ENCODE results near the gene CSAD.
A peak's percentile ranks its signal among the peaks of the same experiment; 100 is the strongest.
"Not testable (repeated sequence)": the region's sequence is repeated elsewhere in the genome, so short reads cannot be mapped to it uniquely, and the experiment has no call there.

Gene CSAD

GRCh38 chr12:53169644-53170043 lies 11.1 kb downstream of the CSAD start:
- Mint-ChIP-seq H3K27ac (no peak overlapping the region), H3K4me3 (no peak overlapping the region), H3K9me3 (ENCODE audit: low read depth) (no peaks in the 10 kb centered on the region), H3K27me3 (no peaks in the 10 kb centered on the region), H3K36me3 (peaks cover 2% of the 10 kb centered on the region), H3K4me1 (ENCODE audit: low read depth) (no peaks in the 10 kb centered on the region)

- Mint-ChIP-seq H3K9me3 (ENCODE audit: low read depth) (no peaks in the 10 kb centered on the region), H3K27ac (no peak overlapping the region), H3K36me3 (peaks cover 3% of the 10 kb centered on the region), H3K4me3 (no peak overlapping the region), H3K27me3 (no peaks in the 10 kb centered on the region), H3K4me1 (ENCODE audit: low read depth) (no peaks in the 10 kb centered on the region)
These were observed 13.9 kb downstream of the CSAD start for GRCh38 chr12:53166837-53167236.

- not testable (repeated sequence) for H3K27me3 Mint-ChIP-seq; H3K4me3 Mint-ChIP-seq; H3K27ac Mint-ChIP-seq; H3K4me1 Mint-ChIP-seq (ENCODE audit: low read depth); H3K9me3 Mint-ChIP-seq (ENCODE audit: low read depth); H3K36me3 Mint-ChIP-seq
These were observed 17.7 kb downstream of the CSAD start for GRCh38 chr12:53163008-53163407.

- Mint-ChIP-seq H3K27me3 (no peaks in the 10 kb centered on the region), H3K27ac (no peak overlapping the region), H3K9me3 (ENCODE audit: low read depth) (no peaks in the 10 kb centered on the region), H3K4me3 (no peak overlapping the region), H3K36me3 (peaks cover 3% of the 10 kb centered on the region), H3K4me1 (ENCODE audit: low read depth) (peaks cover 6% of the 10 kb centered on the region)
These were observed 19.4 kb downstream of the CSAD start for GRCh38 chr12:53161119-53161911.

GRCh38 chr12:53160673-53161072 lies 20.1 kb downstream of the CSAD start:
- Mint-ChIP-seq H3K36me3 (peaks cover 3% of the 10 kb centered on the region), H3K4me3 (no peak overlapping the region), H3K27me3 (no peaks in the 10 kb centered on the region), H3K4me1 (ENCODE audit: low read depth) (peaks cover 6% of the 10 kb centered on the region), H3K27ac (no peak overlapping the region), H3K9me3 (ENCODE audit: low read depth) (no peaks in the 10 kb centered on the region)

GRCh38 chr12:53160000-53160399 lies 20.7 kb downstream of the CSAD start:
- no peak overlapping the region for H3K27ac Mint-ChIP-seq
- peaks cover 3% of the 10 kb centered on the region for H3K36me3 Mint-ChIP-seq

GRCh38 chr12:53159195-53159839 lies 21.4 kb downstream of the CSAD start:
- no peaks in the 10 kb centered on the region for H3K9me3 Mint-ChIP-seq (ENCODE audit: low read depth)
- H3K27ac Mint-ChIP-seq: peak overlapping the region; percentile 13
- H3K36me3 Mint-ChIP-seq: peaks cover 3% of the 10 kb centered on the region
- peaks cover 6% of the 10 kb centered on the region for H3K4me1 Mint-ChIP-seq (ENCODE audit: low read depth)
- H3K4me3 Mint-ChIP-seq: no peak overlapping the region
- H3K27me3 Mint-ChIP-seq: no peaks in the 10 kb centered on the region

More at GRCh38 chr12:53160000-53160399, 20.7 kb downstream of the CSAD start:
- Mint-ChIP-seq H3K9me3 (ENCODE audit: low read depth) (no peaks in the 10 kb centered on the region), H3K4me1 (ENCODE audit: low read depth) (peaks cover 6% of the 10 kb centered on the region), H3K27me3 (no peaks in the 10 kb centered on the region), H3K4me3 (no peak overlapping the region)

GRCh38 chr12:53152390-53152789 lies 28.3 kb downstream of the CSAD start:
- H3K4me3 Mint-ChIP-seq: no peak overlapping the region

GRCh38 chr12:53151039-53151438 lies 29.7 kb downstream of the CSAD start:
- Mint-ChIP-seq H3K36me3 (no peaks in the 10 kb centered on the region), H3K4me1 (ENCODE audit: low read depth) (no peaks in the 10 kb centered on the region), H3K27me3 (no peaks in the 10 kb centered on the region), H3K9me3 (ENCODE audit: low read depth) (no peaks in the 10 kb centered on the region), H3K27ac (no peak overlapping the region), H3K4me3 (no peak overlapping the region)

More at GRCh38 chr12:53152390-53152789, 28.3 kb downstream of the CSAD start:
- H3K27ac Mint-ChIP-seq: no peak overlapping the region
- H3K27me3 Mint-ChIP-seq: no peaks in the 10 kb centered on the region
- H3K4me1 Mint-ChIP-seq (ENCODE audit: low read depth): no peaks in the 10 kb centered on the region
- no peaks in the 10 kb centered on the region for H3K36me3 Mint-ChIP-seq
- H3K9me3 Mint-ChIP-seq (ENCODE audit: low read depth): no peaks in the 10 kb centered on the region

- Mint-ChIP-seq H3K4me3 (no peak overlapping the region), H3K27ac (no peak overlapping the region), H3K27me3 (no peaks in the 10 kb centered on the region), H3K36me3 (no peaks in the 10 kb centered on the region), H3K9me3 (ENCODE audit: low read depth) (no peaks in the 10 kb centered on the region), H3K4me1 (ENCODE audit: low read depth) (no peaks in the 10 kb centered on the region)
These were observed 33.1 kb downstream of the CSAD start for GRCh38 chr12:53147653-53148052.

GRCh38 chr12:53147181-53147580 lies 33.5 kb downstream of the CSAD start:
- H3K4me1 Mint-ChIP-seq (ENCODE audit: low read depth): no peaks in the 10 kb centered on the region
- no peak overlapping the region for H3K27ac Mint-ChIP-seq
- no peaks in the 10 kb centered on the region for H3K36me3 Mint-ChIP-seq
- no peaks in the 10 kb centered on the region for H3K9me3 Mint-ChIP-seq (ENCODE audit: low read depth)
- no peaks in the 10 kb centered on the region for H3K27me3 Mint-ChIP-seq
- no peak overlapping the region for H3K4me3 Mint-ChIP-seq

GRCh38 chr12:53145383-53146260 lies 35.1 kb downstream of the CSAD start:
- Mint-ChIP-seq H3K27ac (no peak overlapping the region), H3K27me3 (no peaks in the 10 kb centered on the region), H3K4me3 (no peak overlapping the region), H3K9me3 (ENCODE audit: low read depth) (no peaks in the 10 kb centered on the region), H3K36me3 (no peaks in the 10 kb centered on the region), H3K4me1 (ENCODE audit: low read depth) (no peaks in the 10 kb centered on the region)

GRCh38 chr12:53143355-53143754 lies 37.4 kb downstream of the CSAD start:
- Mint-ChIP-seq H3K36me3 (no peaks in the 10 kb centered on the region), H3K27ac (no peak overlapping the region), H3K9me3 (ENCODE audit: low read depth) (no peaks in the 10 kb centered on the region), H3K4me1 (ENCODE audit: low read depth) (no peaks in the 10 kb centered on the region), H3K27me3 (peaks cover 2% of the 10 kb centered on the region), H3K4me3 (no peak overlapping the region)

GRCh38 chr12:53133722-53134121 lies 47.0 kb downstream of the CSAD start:
- H3K4me1 Mint-ChIP-seq (ENCODE audit: low read depth): no peaks in the 10 kb centered on the region
- H3K27ac Mint-ChIP-seq: no peak overlapping the region
- H3K27me3 Mint-ChIP-seq: peaks cover under 1% of the 10 kb centered on the region
- no peak overlapping the region for H3K4me3 Mint-ChIP-seq
- peaks cover 2% of the 10 kb centered on the region for H3K36me3 Mint-ChIP-seq
- H3K9me3 Mint-ChIP-seq (ENCODE audit: low read depth): no peaks in the 10 kb centered on the region

- Mint-ChIP-seq H3K27ac (no peak overlapping the region), H3K4me3 (no peak overlapping the region), H3K9me3 (ENCODE audit: low read depth) (no peaks in the 10 kb centered on the region), H3K27me3 (no peaks in the 10 kb centered on the region), H3K36me3 (no peaks in the 10 kb centered on the region), H3K4me1 (ENCODE audit: low read depth) (no peaks in the 10 kb centered on the region)
These were observed 48.9 kb downstream of the CSAD start for GRCh38 chr12:53131844-53132243.

Data from activated naive CD8-positive, alpha-beta T cell (primary cell).